ENCODE results near the gene FOXP1. TPM values are rescaled to one million over a fixed set of nuclear protein-coding genes. Genes with fewer than 3 reads are reported as not detected.
"Not testable (repeated sequence)": the region's sequence is repeated elsewhere in the genome, so short reads cannot be mapped to it uniquely, and the experiment has no call there.

Gene FOXP1
- polyA plus RNA-seq, 5 donors: 88.9 to 130 (median 123) TPM

GRCh38 chr3:71045212-71045916, 538.2 kb downstream of the FOXP1 start:
- DNase-seq: no peak

GRCh38 chr3:71042759-71043158, 540.8 kb downstream of the FOXP1 start:
- DNase-seq: no peak

GRCh38 chr3:71041371-71041770, 542.2 kb downstream of the FOXP1 start:
- DNase-seq: no peak

- no peak for DNase-seq
These were observed 544.2 kb downstream of the FOXP1 start for GRCh38 chr3:71039332-71039731.

- no peak for DNase-seq
These were observed 545.8 kb downstream of the FOXP1 start for GRCh38 chr3:71037775-71038174.

- no peak for DNase-seq
These were observed 547.6 kb downstream of the FOXP1 start for GRCh38 chr3:71035886-71036285.

GRCh38 chr3:71035314-71035713, 548.2 kb downstream of the FOXP1 start:
- DNase-seq: no peak

- no peak for DNase-seq
These were observed 549.8 kb downstream of the FOXP1 start for GRCh38 chr3:71033681-71034220.

- no peak for DNase-seq
These were observed 551.5 kb downstream of the FOXP1 start for GRCh38 chr3:71031914-71032521.

GRCh38 chr3:71031181-71031580, 552.3 kb downstream of the FOXP1 start:
- no peak for DNase-seq

- no peak for DNase-seq
These were observed 552.8 kb downstream of the FOXP1 start for GRCh38 chr3:71030748-71031147.

GRCh38 chr3:71029770-71030169, 553.8 kb downstream of the FOXP1 start:
- DNase-seq: no peak

GRCh38 chr3:71028802-71029201, 554.7 kb downstream of the FOXP1 start:
- no peak for DNase-seq

- DNase-seq: no peak
These were observed 555.3 kb downstream of the FOXP1 start for GRCh38 chr3:71028184-71028583.

- DNase-seq: no peak
These were observed 556.6 kb downstream of the FOXP1 start for GRCh38 chr3:71026634-71027578.

GRCh38 chr3:71025516-71025915, 558.0 kb downstream of the FOXP1 start:
- no peak for DNase-seq

GRCh38 chr3:71025010-71025409, 558.5 kb downstream of the FOXP1 start:
- DNase-seq: no peak

- DNase-seq: no peak
These were observed 560.8 kb downstream of the FOXP1 start for GRCh38 chr3:71022551-71023335.

- DNase-seq: no peak
These were observed 564.7 kb downstream of the FOXP1 start for GRCh38 chr3:71018799-71019198.

- DNase-seq: no peak
These were observed 567.2 kb downstream of the FOXP1 start for GRCh38 chr3:71016178-71016845.

- DNase-seq: not testable (repeated sequence)
These were observed 568.9 kb downstream of the FOXP1 start for GRCh38 chr3:71014616-71015015.
